Mammary epithelial cell (primary cell): Measurements from ENCODE around the gene C10orf143.

Experiments used
- CTCF ChIP-seq, 2 donors: IDR thresholded peaks in 1 of 2; conservative IDR thresholded peaks in 1 of 2; 2 replicates each; pipeline ENCODE4 v1.5.1; 2011 to 2012; ENCODE audit warnings: inconsistent platforms in 2 of 2, low read length in 2 of 2, mild to moderate bottlenecking in 2 of 2, control low read depth in 1 of 2, low read depth in 1 of 2; ENCODE audit not compliant: insufficient read depth in 1 of 2; ENCODE audit errors: extremely low read depth in 1 of 2
- EZH2 ChIP-seq: IDR thresholded peaks from 2 replicates; pipeline ENCODE4 v1.6.1; 2012; ENCODE audit warnings: low read length, inconsistent platforms, borderline replicate concordance

- TF ChIP-seq EZH2 (no peak), CTCF (conservative IDR thresholded peaks at IDR 0.05 in 1 of 2, IDR thresholded peaks at IDR 0.05 in 1 of 2; ENCODE audit: extremely low read depth in 1 of 2, insufficient read depth in 1 of 2, low read depth in 1 of 2, low read length in 2 of 2) (no peak)
Observed at GRCh38 chr10:130022086-130022485, 88.5 kb downstream of the C10orf143 start.
